AG04450 (cell line): Measurements from ENCODE around the gene CYP26A1. TPM values are rescaled to one million over a fixed set of nuclear protein-coding genes. Genes with fewer than 3 reads are reported as not detected.

ENCODE experiments used
- CTCF ChIA-PET: fragments of 300-600, 350-600 bp; formaldehyde crosslinking; extraction: SDS; loops from one replicate; lab custom pipeline; 2022; ENCODE audit warnings: antibody characterized with exemption, inconsistent platforms; lab: Charles Lee
- POLR2A ChIA-PET: fragments of 350-600 bp; formaldehyde crosslinking; extraction: SDS; loops from one replicate; lab custom pipeline; 2021; ENCODE audit warnings: antibody characterized with exemption, inconsistent platforms; lab: Yijun Ruan, JAX
- DNase-seq: peaks from one replicate; pipeline ENCODE4 v3.0.0-alpha.2; 2011; ENCODE audit warnings: low read depth, low spot score
- H3K27ac ChIP-seq: one replicate; pipeline ENCODE4 v1.5.1; 2012; ENCODE audit warnings: low read depth, low read length, control low read depth
- H3K27me3 ChIP-seq: one replicate; pipeline ENCODE4 v1.6.0; 2012; ENCODE audit warnings: low read length; ENCODE audit not compliant: control insufficient read depth, insufficient read depth
- H3K4me3 ChIP-seq: 2 replicates; pipeline ENCODE4 v1.5.1; 2011; ENCODE audit warnings: mild to moderate bottlenecking, low read depth, low read length, control low read depth
- H3K9me3 ChIP-seq: 2 replicates; pipeline ENCODE4 v1.5.1; 2012; ENCODE audit warnings: low read length; ENCODE audit not compliant: control insufficient read depth, insufficient read depth
- CTCF ChIP-seq: IDR thresholded peaks from 2 replicates; pipeline ENCODE4 v1.5.1; 2011; ENCODE audit warnings: low read depth, low read length, control low read depth, inconsistent platforms
- polyA minus RNA-seq: library from RNA; depleted of rRNA, polyadenylated mRNA; stranded (reverse); fragments of >200 nt; gene quantifications from 2 replicates; pipeline ENCODE4 v1.2.3, GENCODE V29; 2011; rRNA and poly(A)+ RNA removed
- polyA plus RNA-seq: library from polyadenylated mRNA; depleted of rRNA; stranded (reverse); fragments of >200 nt; gene quantifications from 2 replicates; pipeline ENCODE4 v1.2.3, GENCODE V29; 2011; rRNA removed

The CYP26A1 gene, protein sequence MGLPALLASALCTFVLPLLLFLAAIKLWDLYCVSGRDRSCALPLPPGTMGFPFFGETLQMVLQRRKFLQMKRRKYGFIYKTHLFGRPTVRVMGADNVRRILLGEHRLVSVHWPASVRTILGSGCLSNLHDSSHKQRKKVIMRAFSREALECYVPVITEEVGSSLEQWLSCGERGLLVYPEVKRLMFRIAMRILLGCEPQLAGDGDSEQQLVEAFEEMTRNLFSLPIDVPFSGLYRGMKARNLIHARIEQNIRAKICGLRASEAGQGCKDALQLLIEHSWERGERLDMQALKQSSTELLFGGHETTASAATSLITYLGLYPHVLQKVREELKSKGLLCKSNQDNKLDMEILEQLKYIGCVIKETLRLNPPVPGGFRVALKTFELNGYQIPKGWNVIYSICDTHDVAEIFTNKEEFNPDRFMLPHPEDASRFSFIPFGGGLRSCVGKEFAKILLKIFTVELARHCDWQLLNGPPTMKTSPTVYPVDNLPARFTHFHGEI
- polyA plus RNA-seq: not detected in 2 replicates
- 0.30 and 0.32 TPM in 2 replicates for polyA minus RNA-seq

GRCh38 chr10:93073539-93074146, at the start of gene CYP26A1:
CYP26A1 (plus strand) TSS chr10:93073893; CDS start chr10:93073935, 42 bp downstream.
- Histone ChIP-seq H3K9me3 (peaks cover 3% of the 10 kb centered on the region; the same call in 1 of the 2 replicates), H3K27ac (no peak within 1 kb of the TSS), H3K27me3 (peaks cover 77% of the 10 kb centered on the region), H3K4me3 (peak within 1 kb of the TSS; percentile 29; the same call in 1 of the 2 replicates)
- DNase-seq: no peak
- CTCF ChIA-PET: interaction anchor here (0.8 to 2.4 kb wide), 3 partner anchors 10 to 279 kb away, joined by 3 to 6 read pairs (median 3); no protein-coding TSS in a partner anchor
- POLR2A ChIA-PET: no interaction called here
- TF ChIP-seq CTCF: no peak

DNA sequence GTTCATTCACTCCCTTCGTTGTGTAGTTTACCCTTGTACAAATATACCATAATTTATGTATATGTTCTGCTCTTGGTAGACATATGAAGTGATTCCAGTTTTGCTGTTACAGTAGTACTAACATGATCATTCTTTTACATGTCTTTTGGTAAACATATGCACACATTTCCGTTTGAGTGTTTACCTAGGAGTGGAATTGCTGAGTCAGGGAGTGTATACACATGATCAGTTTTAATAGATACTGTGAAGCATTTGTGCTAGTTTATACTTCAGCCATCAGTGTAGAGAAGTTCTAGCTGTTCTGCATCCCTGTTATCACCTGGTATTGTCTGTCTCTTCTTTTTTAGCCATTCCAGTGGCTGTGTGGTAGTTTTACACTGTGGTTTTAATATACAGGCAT, 47.6 kb upstream of the CYP26A1 start:
- CTCF ChIA-PET: no interaction called here
- H3K9me3 ChIP-seq: peaks cover 4% of the 10 kb centered on the region; the same call in 1 of the 2 replicates
- TF ChIP-seq CTCF: no peak
- POLR2A ChIA-PET: interaction anchor here (0.5 kb wide), 1 partner anchor 698 kb away, joined by 3 read pairs; no protein-coding TSS in a partner anchor
- H3K27me3 ChIP-seq: no peaks in the 10 kb centered on the region
- H3K4me3 ChIP-seq: no peak overlapping the region
- no peak overlapping the region for H3K27ac ChIP-seq
- no peak for DNase-seq

DNA sequence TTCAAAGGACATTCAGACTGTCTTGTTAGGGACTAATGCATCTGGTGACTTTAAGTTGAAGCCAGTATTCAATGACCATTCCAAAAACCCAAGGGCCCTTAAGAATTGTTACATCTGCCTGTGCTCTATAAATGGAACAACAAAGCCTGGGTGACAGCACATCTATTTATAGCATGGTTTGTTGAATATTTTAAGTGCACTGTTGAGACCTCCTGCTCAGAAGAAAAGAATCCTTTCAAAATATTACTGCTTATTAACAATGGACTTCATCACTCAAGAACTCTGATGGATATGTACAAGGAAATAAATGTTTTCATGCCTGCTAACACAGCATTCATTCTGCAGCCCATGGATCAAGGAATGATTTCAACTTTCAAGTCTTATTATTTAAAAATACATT, 46.2 kb upstream of the CYP26A1 start:
- TF ChIP-seq CTCF: no peak
- ChIA-PET POLR2A (no interaction called here), CTCF (no interaction called here)
- Histone ChIP-seq H3K27me3 (no peaks in the 10 kb centered on the region), H3K9me3 (peaks cover 4% of the 10 kb centered on the region; the same call in 1 of the 2 replicates), H3K27ac (no peak overlapping the region), H3K4me3 (no peak overlapping the region)
- no peak for DNase-seq

DNA sequence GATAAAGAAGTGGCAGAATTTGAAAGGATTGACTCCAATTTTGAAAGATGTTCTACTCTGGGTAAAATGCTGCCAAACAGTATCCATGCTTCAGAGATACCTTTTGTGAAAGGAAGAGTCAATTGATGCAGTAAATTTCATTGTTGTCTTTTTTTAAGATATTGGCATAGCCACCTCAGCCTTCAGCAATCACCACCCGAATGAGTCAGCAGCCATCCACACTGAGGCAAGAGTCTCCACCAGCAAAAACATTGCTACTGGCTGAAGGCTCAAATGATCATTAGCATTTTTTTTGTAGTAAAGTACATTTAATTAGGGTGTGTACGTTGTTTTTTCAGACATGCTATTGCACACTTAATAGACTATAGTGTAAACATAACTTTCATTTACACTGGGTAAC, 44.8 kb upstream of the CYP26A1 start:
- Histone ChIP-seq H3K27ac (no peak overlapping the region), H3K4me3 (no peak overlapping the region), H3K9me3 (peaks cover 4% of the 10 kb centered on the region; the same call in 1 of the 2 replicates), H3K27me3 (no peaks in the 10 kb centered on the region)
- no peak for DNase-seq
- CTCF ChIA-PET: no interaction called here
- POLR2A ChIA-PET: no interaction called here
- no peak for TF ChIP-seq CTCF
